ENCODE measurements around the gene MEGF9.

GRCh38 chr9:120640380-120640779 is 73.9 kb downstream of the MEGF9 start:
- no peak for TF ChIP-seq CTCF (IDR thresholded peaks at IDR 0.05; ENCODE audit: insufficient read depth, low read depth, low read length)
- TF ChIP-seq EZH2 (IDR thresholded peaks at IDR 0.05; ENCODE audit: insufficient read depth, low read length): no peak

All from astrocyte (in vitro differentiated cells and primary cell).